GDM1 (cell line): ENCODE measurements around the gene NUP58.
"Not testable (repeated sequence)": the region's sequence is repeated elsewhere in the genome, so short reads cannot be mapped to it uniquely, and the experiment has no call there.

Experiments
- DNase-seq: peaks from one replicate; lab custom pipeline; 2025; lab: John Stamatoyannopoulos, UW

The NUP58 gene

GRCh38 chr13:25306671-25307464 is 5.4 kb downstream of the NUP58 start:
- no peak for DNase-seq

GRCh38 chr13:25310891-25311290 is 9.5 kb downstream of the NUP58 start:
- no peak for DNase-seq

GRCh38 chr13:25318946-25319345 is 17.5 kb downstream of the NUP58 start:
- not testable (repeated sequence) for DNase-seq

- no peak for DNase-seq
These were observed 18.3 kb downstream of the NUP58 start for GRCh38 chr13:25319771-25320170.

- no peak for DNase-seq
These were observed 22.7 kb downstream of the NUP58 start for GRCh38 chr13:25324100-25324499.

GRCh38 chr13:25329706-25330105 is 28.3 kb downstream of the NUP58 start:
- DNase-seq: no peak

GRCh38 chr13:25330541-25330940 is 29.1 kb downstream of the NUP58 start:
- no peak for DNase-seq

GRCh38 chr13:25335856-25336255 is 34.4 kb downstream of the NUP58 start:
- DNase-seq: no peak

GRCh38 chr13:25345576-25345975 is 44.2 kb downstream of the NUP58 start:
- no peak for DNase-seq

- no peak for DNase-seq
These were observed 45.7 kb downstream of the NUP58 start for GRCh38 chr13:25347151-25347550.

- no peak for DNase-seq
These were observed 50.0 kb downstream of the NUP58 start for GRCh38 chr13:25351404-25351803.

GRCh38 chr13:25352230-25352629 is 50.8 kb downstream of the NUP58 start:
- DNase-seq: no peak

GRCh38 chr13:25352806-25353205 is 51.4 kb downstream of the NUP58 start:
- DNase-seq: no peak

GRCh38 chr13:25353344-25353743 is 51.9 kb downstream of the NUP58 start:
- DNase-seq: no peak

GRCh38 chr13:25354377-25354776 is 53.0 kb downstream of the NUP58 start:
- no peak for DNase-seq

- not testable (repeated sequence) for DNase-seq
These were observed 59.0 kb downstream of the NUP58 start for GRCh38 chr13:25360443-25360842.

GRCh38 chr13:25365720-25366235 is 64.4 kb downstream of the NUP58 start:
- DNase-seq: no peak

- DNase-seq: no peak
These were observed 69.9 kb downstream of the NUP58 start for GRCh38 chr13:25371158-25371874.

GRCh38 chr13:25371875-25372283 is 70.5 kb downstream of the NUP58 start, which contains the start of gene ATP8A2:
Gene ATP8A2, plus strand, starts transcription at chr13:25371974. Its CDS starts 239 bp downstream, at chr13:25372213.
- no peak for DNase-seq

- no peak for DNase-seq
These were observed 71.1 kb downstream of the NUP58 start for GRCh38 chr13:25372284-25373081.

- DNase-seq: no peak
These were observed 74.4 kb downstream of the NUP58 start for GRCh38 chr13:25375727-25376358.
